GM19025 (cell line): Measurements from ENCODE around the gene RAB11FIP3.
"Not testable (repeated sequence)": the region's sequence is repeated elsewhere in the genome, so short reads cannot be mapped to it uniquely, and the experiment has no call there.

Experiments used
- ATAC-seq: cut with Tn5 transposase; IDR thresholded peaks from one replicate; pipeline ENCODE4 v1.9.1; 2021; ENCODE audit warnings: mild to moderate bottlenecking, low read depth, moderate library complexity; ENCODE audit not compliant: unreplicated experiment

RAB11FIP3 gene, protein sequence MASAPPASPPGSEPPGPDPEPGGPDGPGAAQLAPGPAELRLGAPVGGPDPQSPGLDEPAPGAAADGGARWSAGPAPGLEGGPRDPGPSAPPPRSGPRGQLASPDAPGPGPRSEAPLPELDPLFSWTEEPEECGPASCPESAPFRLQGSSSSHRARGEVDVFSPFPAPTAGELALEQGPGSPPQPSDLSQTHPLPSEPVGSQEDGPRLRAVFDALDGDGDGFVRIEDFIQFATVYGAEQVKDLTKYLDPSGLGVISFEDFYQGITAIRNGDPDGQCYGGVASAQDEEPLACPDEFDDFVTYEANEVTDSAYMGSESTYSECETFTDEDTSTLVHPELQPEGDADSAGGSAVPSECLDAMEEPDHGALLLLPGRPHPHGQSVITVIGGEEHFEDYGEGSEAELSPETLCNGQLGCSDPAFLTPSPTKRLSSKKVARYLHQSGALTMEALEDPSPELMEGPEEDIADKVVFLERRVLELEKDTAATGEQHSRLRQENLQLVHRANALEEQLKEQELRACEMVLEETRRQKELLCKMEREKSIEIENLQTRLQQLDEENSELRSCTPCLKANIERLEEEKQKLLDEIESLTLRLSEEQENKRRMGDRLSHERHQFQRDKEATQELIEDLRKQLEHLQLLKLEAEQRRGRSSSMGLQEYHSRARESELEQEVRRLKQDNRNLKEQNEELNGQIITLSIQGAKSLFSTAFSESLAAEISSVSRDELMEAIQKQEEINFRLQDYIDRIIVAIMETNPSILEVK

DNA sequence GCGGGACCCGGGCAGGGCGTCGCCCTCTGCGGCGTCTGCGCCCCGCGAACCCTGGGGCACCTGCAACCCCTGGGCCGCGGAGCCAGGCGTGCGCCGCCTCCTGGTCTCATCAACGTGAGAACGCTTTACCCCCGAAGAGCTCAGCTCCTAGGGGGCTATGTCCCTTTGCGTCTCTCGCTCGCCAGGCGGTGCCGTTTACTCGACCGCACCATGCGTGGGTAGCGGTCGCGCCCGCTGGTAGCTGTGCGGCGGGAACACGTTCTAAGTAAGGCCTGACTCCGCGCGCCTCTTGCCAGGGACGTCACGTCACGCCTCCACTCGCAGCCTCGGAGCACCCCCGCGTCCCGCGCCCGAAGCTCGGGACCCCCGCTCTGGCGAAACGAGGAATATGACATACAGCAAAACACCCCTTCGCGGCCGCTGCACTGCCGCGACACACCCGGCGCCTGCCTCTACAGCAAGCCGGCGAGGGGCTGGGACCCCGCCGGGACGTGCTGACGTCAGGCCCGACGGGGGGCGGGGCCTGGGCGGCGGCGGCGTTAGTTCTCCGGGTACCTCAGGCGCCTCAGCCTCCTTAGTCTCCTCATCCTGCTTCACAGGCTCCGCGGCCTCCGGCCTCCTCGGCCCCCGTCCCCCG is at the start of gene RAB11FIP3:
TSS of gene RAB11FIP3 (plus strand) at position 568 of the 637 bp plus-strand sequence. CDS start 358 bp downstream, outside the sequence.
- peak; percentile 86 for ATAC-seq

DNA sequence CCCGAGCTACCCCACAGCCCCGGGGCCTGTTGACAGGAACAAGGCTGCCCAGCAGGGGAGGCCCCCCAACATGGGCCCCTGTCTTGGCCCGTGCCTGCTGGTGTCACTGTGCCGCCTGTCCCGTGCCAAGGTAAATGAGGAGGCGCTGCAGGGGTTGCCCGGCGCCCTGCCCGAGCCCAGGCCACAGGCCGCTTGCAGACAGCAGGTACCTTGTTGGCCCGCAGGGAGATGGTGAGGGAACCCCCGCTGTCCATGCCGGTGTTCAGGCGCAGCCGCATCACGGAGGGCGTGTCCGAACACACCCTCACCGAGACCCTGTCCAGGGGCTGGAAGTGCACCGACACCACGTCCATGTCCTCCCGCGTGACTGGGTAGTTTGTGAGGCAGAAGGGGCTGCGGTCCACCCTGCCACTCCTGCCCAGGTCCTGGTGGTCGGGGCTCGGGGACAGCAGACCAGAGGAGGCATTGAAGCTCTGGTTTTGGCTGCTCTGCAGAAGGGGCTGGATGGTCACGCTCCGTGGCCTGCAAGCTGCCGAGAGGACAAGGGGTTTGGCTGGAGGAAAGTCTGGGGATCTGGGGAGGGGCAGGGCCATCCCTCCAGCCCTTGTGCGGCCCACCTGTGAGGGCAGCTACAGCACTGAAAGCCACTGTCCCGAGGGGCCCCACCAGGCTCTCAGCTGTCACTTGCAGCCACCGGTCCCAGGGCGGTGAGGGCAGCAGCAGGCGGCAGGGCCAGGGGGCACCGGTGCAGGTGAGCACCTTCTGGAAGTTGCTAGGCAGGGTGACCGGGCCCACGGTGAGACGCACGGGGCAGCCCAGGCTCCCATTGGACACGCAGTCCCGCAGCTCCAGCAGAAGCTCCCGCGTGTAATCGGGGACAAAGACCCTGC is 49.3 kb upstream of the RAB11FIP3 start:
- no peak for ATAC-seq

DNA sequence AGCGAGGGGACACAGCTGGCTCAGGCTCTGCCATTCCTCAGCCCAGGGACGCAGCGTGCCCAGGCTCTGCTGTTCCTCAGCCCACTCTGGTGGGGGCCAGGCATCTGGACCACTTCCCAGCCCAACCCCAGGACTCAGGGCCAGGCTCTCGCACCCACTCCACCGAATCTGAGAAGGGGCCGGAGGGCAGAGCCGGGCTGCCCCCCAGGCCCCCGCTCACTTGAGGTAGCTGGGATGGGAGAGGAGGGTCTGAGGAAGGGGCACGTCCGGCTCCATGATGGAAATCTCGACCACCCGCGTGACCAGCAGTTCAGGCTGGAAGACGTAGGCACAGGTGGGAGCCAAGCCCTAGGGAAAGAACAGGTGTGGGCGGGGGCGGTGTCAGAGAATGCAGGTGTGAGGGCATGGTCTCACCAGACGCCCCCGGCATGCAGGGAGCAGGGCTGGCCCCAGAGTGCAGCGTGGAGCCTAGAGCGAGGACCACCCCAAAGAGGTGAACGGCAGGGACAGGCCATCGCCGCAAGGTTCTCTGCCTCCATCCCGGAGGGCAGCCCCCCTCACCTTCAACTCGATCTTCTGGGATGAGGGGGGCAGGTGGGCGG is 48.5 kb upstream of the RAB11FIP3 start:
- ATAC-seq = no peak

DNA sequence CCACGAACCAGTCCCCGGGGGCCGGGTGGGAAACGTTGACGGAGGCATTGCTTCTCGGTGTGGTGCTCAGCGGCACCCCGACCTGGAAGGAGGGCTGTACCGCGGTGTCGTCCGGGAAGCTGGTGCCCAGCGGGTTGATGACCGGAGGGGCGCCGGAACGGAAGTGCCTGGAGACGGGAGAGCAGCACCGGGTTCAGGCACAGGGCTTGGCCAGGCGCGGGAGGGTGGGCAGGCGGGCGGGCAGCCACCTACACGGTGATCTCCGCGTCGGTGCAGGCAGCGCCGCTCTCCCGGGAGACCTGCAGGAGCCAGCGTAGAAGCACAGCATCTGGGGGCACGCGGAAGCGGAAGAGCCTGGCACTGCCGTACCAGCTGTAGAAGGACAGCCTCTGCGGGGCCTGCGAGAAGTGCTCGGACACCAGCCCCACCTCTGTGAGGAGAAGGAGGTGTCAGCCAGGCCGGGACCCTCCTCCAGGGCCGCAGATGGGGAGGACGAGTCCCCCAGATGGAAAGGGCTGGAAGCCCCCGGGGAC is 48.0 kb upstream of the RAB11FIP3 start:
- ATAC-seq = no peak

GRCh38 chr16:378113-378820 is 47.2 kb upstream of the RAB11FIP3 start:
- ATAC-seq = not testable (repeated sequence)

DNA sequence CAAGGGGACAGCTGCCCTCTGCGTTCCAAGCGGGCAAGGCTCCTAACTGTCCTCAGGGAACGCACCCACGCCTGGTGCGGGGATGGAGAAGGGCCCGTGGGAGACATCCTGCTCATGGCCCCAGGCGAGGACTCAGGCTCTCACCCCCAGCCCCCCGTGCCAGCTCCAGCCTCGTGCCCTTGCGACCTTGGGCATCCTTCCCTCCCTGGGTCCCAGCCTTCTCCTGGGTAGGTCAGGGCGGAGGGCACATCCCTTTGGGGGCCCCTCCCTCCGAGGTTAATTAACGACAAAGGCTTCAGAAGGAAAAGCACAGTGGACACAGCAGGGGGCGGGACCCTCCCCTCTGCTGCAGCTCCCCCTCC is 46.6 kb upstream of the RAB11FIP3 start:
- no peak for ATAC-seq

DNA sequence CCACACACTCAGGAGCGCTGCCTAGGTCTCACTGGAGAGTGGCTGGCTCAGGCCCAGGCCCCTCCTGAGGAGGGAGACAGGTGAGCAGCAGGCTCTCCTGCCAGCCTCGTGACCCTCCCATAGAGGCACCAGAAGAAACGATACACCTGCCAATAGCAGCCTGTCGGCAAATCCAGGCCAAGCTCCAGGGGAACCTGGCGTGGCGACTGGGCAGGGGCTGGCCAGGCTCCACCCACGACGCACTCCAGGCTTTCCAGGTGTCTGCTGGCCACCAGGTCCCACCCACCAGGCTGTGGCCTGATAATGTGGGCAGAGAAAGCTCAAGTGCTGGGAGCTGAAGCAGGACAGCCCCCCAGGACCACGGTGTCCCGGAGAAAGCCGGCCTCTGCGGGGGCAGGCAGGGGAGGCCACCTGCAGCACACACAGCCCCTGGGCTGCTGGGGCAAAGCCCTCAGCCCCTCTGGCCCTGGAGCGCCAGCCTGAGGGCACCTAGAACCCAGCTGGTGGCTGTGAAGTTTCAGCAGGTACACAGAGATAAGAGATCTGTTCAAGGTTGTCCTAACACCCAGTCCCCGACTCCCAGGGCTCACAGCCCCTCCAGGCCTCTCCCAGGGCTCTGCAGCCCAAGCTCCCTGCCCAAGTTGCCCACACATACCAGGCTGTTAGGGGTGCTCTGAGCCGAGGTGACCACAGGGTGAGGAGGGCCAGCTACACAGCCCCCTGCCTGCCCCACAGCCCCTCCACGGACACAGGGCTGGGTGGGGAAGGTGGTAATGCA is 46.1 kb upstream of the RAB11FIP3 start:
- ATAC-seq = no peak

DNA sequence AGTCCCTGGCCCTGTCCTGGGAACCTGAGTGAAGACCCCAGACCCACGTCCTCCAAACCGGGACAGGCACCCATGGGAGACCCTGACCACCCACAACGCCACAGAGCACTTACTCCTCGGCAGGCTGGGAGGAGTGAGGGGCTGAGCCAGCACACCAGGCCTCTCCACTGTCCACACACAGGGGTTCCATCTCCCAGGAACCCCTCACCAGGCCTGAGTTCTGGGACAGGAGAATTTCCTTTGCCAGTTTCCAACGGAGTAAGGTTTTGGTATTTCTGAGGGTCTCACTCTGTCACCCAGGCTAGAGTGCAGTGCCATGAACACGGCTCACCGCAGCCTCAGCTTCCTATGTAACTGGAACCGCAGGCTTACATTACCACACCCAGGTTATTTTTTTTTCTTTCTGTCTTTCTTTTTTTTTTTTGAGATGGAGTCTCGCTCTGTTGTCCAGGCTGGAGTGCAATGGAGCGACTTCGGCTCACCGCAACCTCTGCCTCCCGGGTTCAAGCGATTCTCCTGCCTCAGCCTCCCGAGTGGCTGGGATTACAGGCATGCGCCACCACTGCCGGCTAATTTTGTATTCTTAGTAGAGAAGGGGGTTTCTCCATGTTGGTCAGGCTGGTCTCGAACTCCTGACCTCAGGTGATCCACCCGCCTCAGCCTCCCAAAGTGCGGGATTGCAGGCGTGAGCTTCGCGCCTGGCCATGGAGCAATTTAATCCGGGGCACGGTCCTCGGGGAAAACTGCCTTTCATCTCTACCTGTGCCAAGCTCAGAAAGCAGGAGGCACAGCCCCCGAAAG is 45.3 kb upstream of the RAB11FIP3 start:
- ATAC-seq = no peak

- ATAC-seq = no peak
These were observed 44.8 kb upstream of the RAB11FIP3 start for GRCh38 chr16:380762-381011.

DNA sequence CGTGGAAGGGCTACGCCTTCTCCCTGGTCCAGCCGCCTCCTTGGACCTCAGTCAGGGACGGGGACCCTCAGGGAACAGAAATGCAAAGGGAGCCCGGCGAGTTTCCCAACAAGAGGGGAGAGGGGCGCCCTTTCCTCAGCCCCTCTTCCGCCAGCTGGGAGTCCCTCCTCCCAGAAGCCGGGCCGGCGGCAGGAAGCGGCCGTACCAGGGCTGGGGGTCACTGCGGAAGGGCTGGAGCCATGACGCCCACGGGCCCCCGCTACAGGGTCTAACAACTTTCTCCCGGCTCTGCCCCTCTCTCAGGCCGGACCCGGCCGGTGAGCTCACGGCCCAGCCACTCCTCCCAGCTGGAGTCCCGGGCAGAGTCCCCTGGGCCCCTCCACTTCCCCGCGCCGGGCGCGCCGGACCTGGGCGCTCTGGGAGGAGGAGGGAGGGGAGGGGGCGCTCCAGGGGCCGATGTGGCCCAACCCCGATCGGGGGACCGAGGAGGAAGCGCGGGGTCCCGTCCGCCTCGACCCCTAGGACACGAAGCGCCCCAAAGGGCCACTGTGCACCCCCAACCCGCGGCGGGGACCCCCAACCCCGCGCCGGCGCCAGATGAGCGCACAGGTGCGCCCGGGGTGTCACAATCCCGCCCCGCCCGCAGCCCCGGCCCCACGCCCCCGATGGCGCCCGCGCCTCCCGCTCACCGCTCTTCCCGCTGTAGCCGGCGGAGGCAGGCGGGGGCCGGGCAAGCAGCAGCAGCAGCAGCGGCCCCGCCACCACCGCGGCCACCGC is 44.2 kb upstream of the RAB11FIP3 start:
- ATAC-seq = peak; percentile 24

DNA sequence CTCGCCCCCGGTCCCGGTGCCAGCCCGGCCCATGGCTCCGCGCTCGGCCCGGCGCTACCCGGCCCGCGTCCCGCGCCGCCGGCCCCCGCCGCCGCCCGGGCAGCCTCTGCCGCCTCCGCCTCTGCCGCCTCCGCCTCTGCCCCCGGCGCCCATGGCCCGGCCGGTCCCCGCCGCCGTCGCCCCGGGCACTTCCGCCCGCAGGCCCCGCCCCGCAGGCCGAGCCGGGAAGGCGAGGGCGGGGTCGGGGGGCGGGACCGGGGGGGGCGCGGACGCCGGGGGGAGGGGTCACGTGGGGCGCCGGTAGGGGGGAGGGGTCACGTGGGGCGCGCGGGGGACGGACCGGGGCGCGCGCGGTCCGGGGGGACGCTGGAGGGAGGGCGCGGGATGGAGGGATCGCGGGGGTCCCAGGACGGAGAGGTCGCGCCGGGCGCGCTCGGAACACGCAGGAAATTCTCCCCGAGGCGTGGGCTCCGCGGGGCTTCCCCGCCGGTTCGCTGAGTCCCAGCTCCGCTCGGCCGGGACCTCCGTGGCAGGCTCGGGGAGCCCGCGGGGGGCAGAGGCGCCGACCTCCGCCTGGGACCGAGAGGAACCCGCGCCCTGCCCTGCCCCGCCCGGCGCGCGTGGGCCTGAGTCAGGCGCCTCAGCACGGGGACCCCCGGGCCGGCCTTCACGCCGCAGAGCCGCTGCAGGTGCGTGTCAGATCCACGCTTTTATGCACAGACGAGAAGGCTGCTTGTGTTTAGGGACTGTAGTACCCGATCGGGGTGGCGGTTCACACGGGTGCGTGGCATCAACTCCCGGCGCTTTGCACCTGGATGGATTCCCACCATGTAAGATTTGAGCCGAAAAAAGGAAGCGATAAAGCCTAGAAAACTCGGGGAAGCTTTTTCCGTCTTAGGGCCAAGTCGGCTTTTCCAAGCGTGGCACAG is 43.4 kb upstream of the RAB11FIP3 start, which contains the start of gene PGAP6:
TSS of gene PGAP6 (minus strand) at position 190 of the 929 bp plus-strand sequence. CDS start at position 33, 157 bp downstream.
- ATAC-seq = peak; percentile 47

DNA sequence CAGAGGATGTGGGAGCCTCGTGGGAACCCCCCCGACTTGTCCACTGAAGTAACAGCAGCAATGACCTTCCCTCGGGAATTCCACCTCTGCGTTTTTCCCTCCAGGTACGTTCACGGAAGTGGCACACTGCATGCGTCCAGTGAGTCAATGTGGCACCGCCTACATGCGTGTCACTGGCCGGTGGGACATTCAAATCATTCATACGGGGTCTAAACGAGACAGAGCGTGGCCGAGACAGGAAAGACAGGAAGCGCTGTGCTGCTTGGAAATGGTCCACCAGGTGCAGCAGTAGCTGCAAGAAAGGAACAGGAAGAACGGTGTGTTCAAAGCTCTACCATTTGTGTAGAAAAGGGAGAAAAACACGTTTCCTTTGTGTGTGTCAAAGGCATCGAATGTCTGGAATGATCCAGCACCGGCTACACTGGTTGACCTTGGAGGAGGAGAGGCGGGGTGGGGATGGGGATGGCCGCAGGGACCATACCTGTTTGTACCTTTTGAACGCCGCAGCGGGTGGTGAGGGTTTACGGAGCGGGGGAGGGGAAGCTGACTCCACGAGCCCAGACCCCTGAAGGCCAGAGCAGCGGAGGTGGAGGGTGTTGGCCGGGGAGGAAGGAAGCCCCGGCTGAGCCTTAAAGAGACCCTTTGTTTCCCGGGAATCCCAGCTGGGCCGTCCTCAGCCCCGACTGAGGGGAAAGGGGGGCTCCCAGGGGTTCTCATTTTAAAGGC is 42.0 kb upstream of the RAB11FIP3 start:
- no peak for ATAC-seq

- ATAC-seq = no peak
These were observed 38.8 kb upstream of the RAB11FIP3 start for GRCh38 chr16:386641-387156.

DNA sequence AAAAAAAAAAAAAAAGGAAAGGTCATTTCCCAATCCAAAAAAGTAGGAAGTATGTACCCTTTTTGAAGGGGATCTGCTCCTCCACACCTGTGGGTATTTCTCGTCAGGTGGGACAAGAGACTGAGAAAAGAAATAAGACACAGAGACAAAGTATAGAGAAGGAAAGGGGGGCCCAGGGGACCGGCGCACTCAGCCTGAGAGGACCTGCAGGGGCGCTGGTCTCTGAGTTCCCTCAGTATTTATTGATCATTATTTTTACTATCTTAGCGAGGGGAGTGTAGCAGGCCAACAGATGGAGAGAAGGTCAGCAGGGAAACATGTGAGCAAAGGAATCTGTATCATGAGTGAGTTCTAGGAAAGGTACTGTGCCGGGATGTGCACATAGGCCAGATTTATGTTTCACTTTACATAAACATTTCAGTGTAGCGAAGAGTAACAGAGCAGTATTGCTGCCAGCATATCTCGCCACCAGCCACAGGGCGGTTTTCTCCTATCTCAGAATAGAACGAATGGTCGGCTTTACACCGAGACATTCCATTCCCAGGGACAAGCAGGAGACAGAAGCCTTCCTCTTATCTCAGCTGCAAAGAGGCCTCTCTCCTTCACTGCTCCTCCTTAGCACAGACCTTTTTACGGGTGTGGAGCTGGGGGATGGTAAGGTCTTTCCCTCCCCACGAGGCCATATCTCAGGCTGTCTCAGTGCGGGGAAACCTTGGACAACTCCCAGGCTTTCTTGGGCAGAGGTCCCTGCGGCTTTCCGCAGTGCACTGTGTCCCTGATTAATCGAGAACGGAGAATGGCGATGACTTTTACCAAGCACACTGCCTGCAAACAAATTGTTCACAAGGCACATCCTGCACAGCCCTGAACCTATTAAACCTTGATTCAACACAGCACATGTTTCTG is 37.4 kb upstream of the RAB11FIP3 start:
- ATAC-seq = not testable (repeated sequence)
